OCI-LY1 (cell line): ENCODE measurements around the gene OLFML1.

Experiments
- CTCF ChIP-seq: fragments of 200-600 bp; sonication (generic), shearing (Covaris generic); IDR thresholded peaks from 2 replicates; pipeline ENCODE4 v1.5.1; 2017; ENCODE audit warnings: mild to moderate bottlenecking, antibody characterized with exemption, low read length, moderate library complexity, mixed read lengths
- EZH2 ChIP-seq: fragments of 200-600 bp; sonication (generic), shearing (Covaris generic); IDR thresholded peaks from 2 replicates; pipeline ENCODE4 v1.8.0; 2017; ENCODE audit warnings: borderline replicate concordance, mixed run types, mild to moderate bottlenecking, antibody characterized with exemption, low read length, moderate library complexity, mixed read lengths

GRCh38 chr11:7488681-7489080 lies 3.4 kb downstream of the OLFML1 start:
- no peak for TF ChIP-seq CTCF
- no peak for TF ChIP-seq EZH2
